GM12891 (cell line): ENCODE results near the gene ACSBG1.

Experiments
- POLR2A ChIP-seq: IDR thresholded peaks from 2 replicates; pipeline ENCODE4 v1.6.1; 2011; ENCODE audit warnings: low read depth, low read length, control low read depth
- POLR2AphosphoS5 ChIP-seq: IDR thresholded peaks from 2 replicates; pipeline ENCODE4 v1.6.1; 2011; ENCODE audit warnings: low read depth, low read length, control low read depth
- POU2F2 ChIP-seq: IDR thresholded peaks from 2 replicates; pipeline ENCODE4 v1.6.1; 2011; ENCODE audit warnings: low read depth, mild to moderate bottlenecking, control low read depth, low read length, moderate library complexity
- SPI1 ChIP-seq: IDR thresholded peaks from 2 replicates; pipeline ENCODE4 v1.6.1; 2011; ENCODE audit warnings: low read depth, low read length, control low read depth
- TAF1 ChIP-seq: IDR thresholded peaks from 2 replicates; pipeline ENCODE4 v1.6.1; 2011; ENCODE audit warnings: low read depth, low read length, control low read depth

- TF ChIP-seq POLR2A (no peak), POLR2AphosphoS5 (no peak), TAF1 (no peak), SPI1 (no peak), POU2F2 (no peak)
Observed at GRCh38 chr15:78146425-78147154, 87.8 kb downstream of the ACSBG1 start.
